ENCODE measurements around the gene M1AP.

Gene M1AP

DNA sequence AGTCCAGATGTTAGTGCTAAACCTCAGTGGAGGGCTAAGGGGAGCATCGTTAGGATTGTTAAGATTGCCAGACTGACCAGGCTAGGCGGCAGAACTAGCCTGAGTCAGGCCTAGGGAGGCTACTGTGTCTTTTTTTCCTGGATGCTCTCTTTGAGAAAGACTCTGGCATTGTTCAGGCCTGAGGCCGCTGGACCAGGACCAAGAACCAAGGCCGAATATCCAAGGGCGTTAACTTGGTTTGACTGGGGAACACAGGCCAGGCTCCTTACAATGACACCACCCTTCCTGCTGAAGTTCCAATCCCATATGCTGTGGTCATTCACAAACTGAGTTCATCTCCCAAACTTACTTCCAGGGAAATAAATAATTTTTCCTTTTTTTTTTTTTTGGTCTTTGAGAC is 107.8 kb downstream of the M1AP start:
- no peaks in the 10 kb centered on the region for H3F3A ChIP-seq (ENCODE audit: control insufficient read depth, insufficient read depth)

DNA sequence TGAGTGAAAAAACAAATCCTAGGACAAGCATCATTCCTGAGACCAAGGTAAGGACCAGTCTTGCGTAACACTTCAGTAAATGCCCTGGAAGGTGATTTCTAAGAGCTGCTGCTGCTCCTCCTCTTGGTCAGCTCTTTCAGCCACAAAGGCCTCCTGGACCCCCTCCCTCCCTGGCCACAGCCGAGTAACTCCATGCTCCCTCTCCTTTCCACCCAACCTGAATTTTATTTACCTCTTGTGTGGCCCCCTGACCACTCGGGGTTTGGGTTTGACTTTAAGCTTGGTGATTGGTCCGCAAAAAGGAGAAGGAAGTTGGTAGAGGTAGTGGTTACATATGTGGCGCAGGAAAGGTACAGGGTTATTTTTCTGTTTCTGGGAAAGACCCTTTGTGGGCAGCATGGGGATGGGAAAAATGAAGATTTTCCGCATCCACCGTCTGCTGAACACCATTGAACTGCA is 109.2 kb downstream of the M1AP start:
- H4K20me1 ChIP-seq (ENCODE audit: control insufficient read depth, insufficient read depth, low read depth, low read length), result no peaks in the 10 kb centered on the region
- H3K27ac ChIP-seq (ENCODE audit: low read depth, low read length), result no peak overlapping the region
- peaks cover 25% of the 10 kb centered on the region for H3K27me3 ChIP-seq (ENCODE audit: control insufficient read depth, low read length)
- no peak overlapping the region for H3K4me3 ChIP-seq (ENCODE audit: low read length)
- TF ChIP-seq EZH2phosphoT487 (IDR thresholded peaks at IDR 0.05; ENCODE audit: borderline replicate concordance, low read length), result no peak
- TF ChIP-seq, protein P1, sequence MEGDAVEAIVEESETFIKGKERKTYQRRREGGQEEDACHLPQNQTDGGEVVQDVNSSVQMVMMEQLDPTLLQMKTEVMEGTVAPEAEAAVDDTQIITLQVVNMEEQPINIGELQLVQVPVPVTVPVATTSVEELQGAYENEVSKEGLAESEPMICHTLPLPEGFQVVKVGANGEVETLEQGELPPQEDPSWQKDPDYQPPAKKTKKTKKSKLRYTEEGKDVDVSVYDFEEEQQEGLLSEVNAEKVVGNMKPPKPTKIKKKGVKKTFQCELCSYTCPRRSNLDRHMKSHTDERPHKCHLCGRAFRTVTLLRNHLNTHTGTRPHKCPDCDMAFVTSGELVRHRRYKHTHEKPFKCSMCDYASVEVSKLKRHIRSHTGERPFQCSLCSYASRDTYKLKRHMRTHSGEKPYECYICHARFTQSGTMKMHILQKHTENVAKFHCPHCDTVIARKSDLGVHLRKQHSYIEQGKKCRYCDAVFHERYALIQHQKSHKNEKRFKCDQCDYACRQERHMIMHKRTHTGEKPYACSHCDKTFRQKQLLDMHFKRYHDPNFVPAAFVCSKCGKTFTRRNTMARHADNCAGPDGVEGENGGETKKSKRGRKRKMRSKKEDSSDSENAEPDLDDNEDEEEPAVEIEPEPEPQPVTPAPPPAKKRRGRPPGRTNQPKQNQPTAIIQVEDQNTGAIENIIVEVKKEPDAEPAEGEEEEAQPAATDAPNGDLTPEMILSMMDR (IDR thresholded peaks at IDR 0.05; ENCODE audit: low read depth, low read length, poor library complexity, severe bottlenecking), result no peak
- H3K9me2 ChIP-seq (replicated peaks; ENCODE audit: control insufficient read depth, low read length), result no peaks in the 10 kb centered on the region
- no peaks in the 10 kb centered on the region; the same call in 1 of the 2 replicates for H3K36me3 ChIP-seq (ENCODE audit: control insufficient read depth, low read length)
- no peaks in the 10 kb centered on the region for H3K79me2 ChIP-seq (ENCODE audit: control insufficient read depth, low read length)
- 0 out of 2 replicates have a peak, but pooled peaks cover 3% of the 10 kb centered on the region for H3K4me1 ChIP-seq (ENCODE audit: control insufficient read depth, low read length)
- no peak overlapping the region for H3K4me2 ChIP-seq (ENCODE audit: low read length)
- H3F3A ChIP-seq (ENCODE audit: control insufficient read depth, insufficient read depth), result no peaks in the 10 kb centered on the region
- H3K9me3 ChIP-seq (ENCODE audit: control insufficient read depth, insufficient read depth, low read length), result no peaks in the 10 kb centered on the region

More for the DNA sequence above, 107.8 kb downstream of the M1AP start:
- H4K20me1 ChIP-seq (ENCODE audit: control insufficient read depth, insufficient read depth, low read depth, low read length), result no peaks in the 10 kb centered on the region
- no peak overlapping the region for H3K4me2 ChIP-seq (ENCODE audit: low read length)
- TF ChIP-seq EZH2phosphoT487 (IDR thresholded peaks at IDR 0.05; ENCODE audit: borderline replicate concordance, low read length), result no peak
- TF ChIP-seq, protein P1 (IDR thresholded peaks at IDR 0.05; ENCODE audit: low read depth, low read length, poor library complexity, severe bottlenecking), result no peak
- H3K4me1 ChIP-seq (ENCODE audit: control insufficient read depth, low read length), result 0 out of 2 replicates have a peak, but pooled peaks cover 3% of the 10 kb centered on the region
- H3K27ac ChIP-seq (ENCODE audit: low read depth, low read length), result no peak overlapping the region
- H3K9me3 ChIP-seq (ENCODE audit: control insufficient read depth, insufficient read depth, low read length), result no peaks in the 10 kb centered on the region
- no peaks in the 10 kb centered on the region for H3K9me2 ChIP-seq (replicated peaks; ENCODE audit: control insufficient read depth, low read length)
- H3K4me3 ChIP-seq (ENCODE audit: low read length), result no peak overlapping the region
- H3K79me2 ChIP-seq (ENCODE audit: control insufficient read depth, low read length), result no peaks in the 10 kb centered on the region
- H3K36me3 ChIP-seq (ENCODE audit: control insufficient read depth, low read length), result no peaks in the 10 kb centered on the region
- H3K27me3 ChIP-seq (ENCODE audit: control insufficient read depth, low read length), result peaks cover 30% of the 10 kb centered on the region

- H3K36me3 ChIP-seq (ENCODE audit: control insufficient read depth, low read length), result peaks cover 12% of the 10 kb centered on the region
- H3K27me3 ChIP-seq (ENCODE audit: control insufficient read depth, low read length), result peaks cover 25% of the 10 kb centered on the region
- TF ChIP-seq, protein P1 (IDR thresholded peaks at IDR 0.05; ENCODE audit: low read depth, low read length, poor library complexity, severe bottlenecking), result no peak
- TF ChIP-seq EZH2phosphoT487 (IDR thresholded peaks at IDR 0.05; ENCODE audit: borderline replicate concordance, low read length), result no peak
- no peak overlapping the region for H3K4me3 ChIP-seq (ENCODE audit: low read length)
- H3K9me3 ChIP-seq (ENCODE audit: control insufficient read depth, insufficient read depth, low read length), result no peaks in the 10 kb centered on the region
- H3K27ac ChIP-seq (ENCODE audit: low read depth, low read length), result no peak overlapping the region
- peaks cover under 1% of the 10 kb centered on the region; the same call in 1 of the 2 replicates for H3F3A ChIP-seq (ENCODE audit: control insufficient read depth, insufficient read depth)
- H3K9me2 ChIP-seq (replicated peaks; ENCODE audit: control insufficient read depth, low read length), result no peaks in the 10 kb centered on the region
- H3K4me2 ChIP-seq (ENCODE audit: low read length), result no peak overlapping the region
- no peaks in the 10 kb centered on the region for H3K79me2 ChIP-seq (ENCODE audit: control insufficient read depth, low read length)
- no peaks in the 10 kb centered on the region for H4K20me1 ChIP-seq (ENCODE audit: control insufficient read depth, insufficient read depth, low read depth, low read length)
- 0 out of 2 replicates have a peak, but pooled peaks cover 3% of the 10 kb centered on the region for H3K4me1 ChIP-seq (ENCODE audit: control insufficient read depth, low read length)
Observed at GRCh38 chr2:74537140-74537539, 111.0 kb downstream of the M1AP start.
